SIG-M5 treated with dmso at 0.1 percent for 504 hours (cell line): ENCODE results near the gene HIC1.

Experiments used
- DNase-seq: peaks from one replicate; lab custom pipeline; 2025; ENCODE audit not compliant: unreplicated experiment; lab: John Stamatoyannopoulos, UW

The HIC1 gene

GRCh38 chr17:2058586-2059546 lies 4.0 kb downstream of the HIC1 start:
- peak; percentile 57 for DNase-seq

GRCh38 chr17:2059547-2060384 lies 4.9 kb downstream of the HIC1 start:
- no peak for DNase-seq

GRCh38 chr17:2060385-2060658 lies 5.4 kb downstream of the HIC1 start:
- no peak for DNase-seq

- DNase-seq = no peak
Observed at GRCh38 chr17:2060681-2061440, 6.0 kb downstream of the HIC1 start.

GRCh38 chr17:2061441-2061958 lies 6.6 kb downstream of the HIC1 start:
- DNase-seq = no peak

GRCh38 chr17:2062571-2063183 lies 7.8 kb downstream of the HIC1 start:
- no peak for DNase-seq

- no peak for DNase-seq
Observed at GRCh38 chr17:2063261-2064146, 8.6 kb downstream of the HIC1 start.

GRCh38 chr17:2064147-2064489 lies 9.2 kb downstream of the HIC1 start:
- DNase-seq = no peak

- no peak for DNase-seq
Observed at GRCh38 chr17:2064520-2064971, 9.6 kb downstream of the HIC1 start.

- DNase-seq = no peak
Observed at GRCh38 chr17:2064980-2065785, 10.3 kb downstream of the HIC1 start.

GRCh38 chr17:2065949-2066400 lies 11.1 kb downstream of the HIC1 start:
- no peak for DNase-seq

- DNase-seq = no peak
Observed at GRCh38 chr17:2067048-2067561, 12.2 kb downstream of the HIC1 start.

GRCh38 chr17:2067608-2068024 lies 12.7 kb downstream of the HIC1 start:
- DNase-seq = no peak

- no peak for DNase-seq
Observed at GRCh38 chr17:2068031-2068518, 13.2 kb downstream of the HIC1 start.

GRCh38 chr17:2068519-2069051 lies 13.7 kb downstream of the HIC1 start:
- DNase-seq = no peak

GRCh38 chr17:2070241-2071023 lies 15.5 kb downstream of the HIC1 start:
- DNase-seq = no peak

- DNase-seq = no peak
Observed at GRCh38 chr17:2071024-2071385, 16.1 kb downstream of the HIC1 start.
